Measurements from ENCODE around the gene STK17A.
"Not testable (repeated sequence)": the region's sequence is repeated elsewhere in the genome, so short reads cannot be mapped to it uniquely, and the experiment has no call there.

STK17A gene

GRCh38 chr7:43591558-43592180 lies 8.8 kb downstream of the STK17A start:
- Histone ChIP-seq H3K4me1 (ENCODE audit: insufficient read depth, poor library complexity, severe bottlenecking) (peaks cover 88% of the 10 kb centered on the region), H3K27ac (ENCODE audit: poor library complexity, severe bottlenecking) (peak overlapping the region; percentile 61), H3K4me3 (ENCODE audit: severe bottlenecking) (no peak overlapping the region), H3K27me3 (ENCODE audit: insufficient read depth, poor library complexity, severe bottlenecking) (no peaks in the 10 kb centered on the region), H3K36me3 (ENCODE audit: low read depth) (peaks cover 62% of the 10 kb centered on the region), H3K9me3 (ENCODE audit: severe bottlenecking) (no peaks in the 10 kb centered on the region)
- TF ChIP-seq, protein P1, sequence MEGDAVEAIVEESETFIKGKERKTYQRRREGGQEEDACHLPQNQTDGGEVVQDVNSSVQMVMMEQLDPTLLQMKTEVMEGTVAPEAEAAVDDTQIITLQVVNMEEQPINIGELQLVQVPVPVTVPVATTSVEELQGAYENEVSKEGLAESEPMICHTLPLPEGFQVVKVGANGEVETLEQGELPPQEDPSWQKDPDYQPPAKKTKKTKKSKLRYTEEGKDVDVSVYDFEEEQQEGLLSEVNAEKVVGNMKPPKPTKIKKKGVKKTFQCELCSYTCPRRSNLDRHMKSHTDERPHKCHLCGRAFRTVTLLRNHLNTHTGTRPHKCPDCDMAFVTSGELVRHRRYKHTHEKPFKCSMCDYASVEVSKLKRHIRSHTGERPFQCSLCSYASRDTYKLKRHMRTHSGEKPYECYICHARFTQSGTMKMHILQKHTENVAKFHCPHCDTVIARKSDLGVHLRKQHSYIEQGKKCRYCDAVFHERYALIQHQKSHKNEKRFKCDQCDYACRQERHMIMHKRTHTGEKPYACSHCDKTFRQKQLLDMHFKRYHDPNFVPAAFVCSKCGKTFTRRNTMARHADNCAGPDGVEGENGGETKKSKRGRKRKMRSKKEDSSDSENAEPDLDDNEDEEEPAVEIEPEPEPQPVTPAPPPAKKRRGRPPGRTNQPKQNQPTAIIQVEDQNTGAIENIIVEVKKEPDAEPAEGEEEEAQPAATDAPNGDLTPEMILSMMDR (IDR thresholded peaks at IDR 0.05; ENCODE audit: poor library complexity, severe bottlenecking) = no peak
- ATAC-seq (ENCODE audit: low read depth) (peak; percentile 86), DNase-seq (ENCODE audit: low spot score) (no peak)

DNA sequence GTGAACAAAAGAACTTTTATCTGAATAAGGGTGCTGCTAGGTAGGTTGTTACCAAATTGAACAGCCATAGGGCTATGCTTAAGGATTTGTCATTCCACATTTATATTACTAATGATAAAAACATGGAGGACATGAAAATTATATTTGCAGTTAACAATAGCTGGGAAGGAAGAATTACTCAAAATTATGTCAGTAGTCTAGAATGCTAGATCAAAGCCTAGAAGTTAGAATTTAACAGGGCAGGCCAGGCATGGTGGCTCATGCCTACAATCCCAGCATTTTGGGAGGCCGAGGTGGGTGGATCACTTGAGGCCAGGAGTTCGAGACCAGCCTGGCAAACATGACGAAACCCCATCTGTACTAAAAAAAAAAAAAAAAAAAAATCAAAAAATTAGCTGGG lies 9.4 kb downstream of the STK17A start:
- peak overlapping the region; percentile 61 for H3K27ac ChIP-seq (ENCODE audit: poor library complexity, severe bottlenecking)
- no peaks in the 10 kb centered on the region for H3K9me3 ChIP-seq (ENCODE audit: severe bottlenecking)
- H3K36me3 ChIP-seq (ENCODE audit: low read depth) = peaks cover 64% of the 10 kb centered on the region
- no peak overlapping the region for H3K4me3 ChIP-seq (ENCODE audit: severe bottlenecking)
- ATAC-seq (ENCODE audit: low read depth) (no peak), DNase-seq (ENCODE audit: low spot score) (no peak)
- TF ChIP-seq, protein P1 (IDR thresholded peaks at IDR 0.05; ENCODE audit: poor library complexity, severe bottlenecking) = no peak
- no peaks in the 10 kb centered on the region for H3K27me3 ChIP-seq (ENCODE audit: insufficient read depth, poor library complexity, severe bottlenecking)
- H3K4me1 ChIP-seq (ENCODE audit: insufficient read depth, poor library complexity, severe bottlenecking) = peaks cover 81% of the 10 kb centered on the region

- DNase-seq (ENCODE audit: low spot score) (no peak), ATAC-seq (ENCODE audit: low read depth) (no peak; the same call in 2 of the 3 replicates)
- H3K27ac ChIP-seq (ENCODE audit: poor library complexity, severe bottlenecking) = peak overlapping the region; percentile 61
- peaks cover 64% of the 10 kb centered on the region for H3K36me3 ChIP-seq (ENCODE audit: low read depth)
- H3K27me3 ChIP-seq (ENCODE audit: insufficient read depth, poor library complexity, severe bottlenecking) = no peaks in the 10 kb centered on the region
- no peaks in the 10 kb centered on the region for H3K9me3 ChIP-seq (ENCODE audit: severe bottlenecking)
- H3K4me1 ChIP-seq (ENCODE audit: insufficient read depth, poor library complexity, severe bottlenecking) = peaks cover 74% of the 10 kb centered on the region
- H3K4me3 ChIP-seq (ENCODE audit: severe bottlenecking) = no peak overlapping the region
- TF ChIP-seq, protein P1 (IDR thresholded peaks at IDR 0.05; ENCODE audit: poor library complexity, severe bottlenecking) = no peak
Measured at GRCh38 chr7:43593010-43593409, 10.1 kb downstream of the STK17A start.

DNA sequence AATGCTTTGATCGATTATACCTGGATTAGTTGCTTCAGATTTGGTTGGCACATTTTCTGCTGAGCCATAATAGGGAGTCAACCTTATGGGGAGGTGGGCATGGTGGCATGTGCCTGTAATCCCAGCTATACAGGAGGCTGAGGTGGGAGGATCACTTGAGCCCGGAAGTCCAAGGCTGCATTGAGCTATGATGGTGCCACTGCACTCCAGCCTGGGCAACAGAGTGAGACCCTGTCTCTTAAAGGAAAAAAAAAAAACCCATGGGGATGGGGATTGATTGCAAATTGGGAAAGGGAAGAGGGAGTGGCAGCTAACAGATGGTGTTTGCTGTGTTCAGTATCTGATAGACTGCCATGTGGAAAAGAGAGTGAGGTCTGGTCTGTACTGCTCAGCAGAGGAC lies 11.1 kb downstream of the STK17A start:
- 0 out of 3 replicates have a peak, but pooled peaks have one; percentile 10 for ATAC-seq (ENCODE audit: low read depth)
- no peaks in the 10 kb centered on the region for H3K27me3 ChIP-seq (ENCODE audit: insufficient read depth, poor library complexity, severe bottlenecking)
- peak overlapping the region; percentile 28 for H3K27ac ChIP-seq (ENCODE audit: poor library complexity, severe bottlenecking)

GRCh38 chr7:43596426-43596825 lies 13.5 kb downstream of the STK17A start:
- H3K4me3 ChIP-seq (ENCODE audit: severe bottlenecking); DNase-seq (ENCODE audit: low spot score); H3K9me3 ChIP-seq (ENCODE audit: severe bottlenecking); H3K27me3 ChIP-seq (ENCODE audit: insufficient read depth, poor library complexity, severe bottlenecking); ATAC-seq (ENCODE audit: low read depth): not testable (repeated sequence)
- H3K36me3 ChIP-seq (ENCODE audit: low read depth) = peaks cover 67% of the 10 kb centered on the region
- H3K27ac ChIP-seq (ENCODE audit: poor library complexity, severe bottlenecking) = peak overlapping the region; percentile 28
- peaks cover 43% of the 10 kb centered on the region for H3K4me1 ChIP-seq (ENCODE audit: insufficient read depth, poor library complexity, severe bottlenecking)

More for the DNA sequence above, 11.1 kb downstream of the STK17A start:
- no peaks in the 10 kb centered on the region for H3K9me3 ChIP-seq (ENCODE audit: severe bottlenecking)
- TF ChIP-seq, protein P1 (IDR thresholded peaks at IDR 0.05; ENCODE audit: poor library complexity, severe bottlenecking) = no peak
- DNase-seq (ENCODE audit: low spot score) = no peak
- H3K36me3 ChIP-seq (ENCODE audit: low read depth) = peaks cover 64% of the 10 kb centered on the region
- H3K4me3 ChIP-seq (ENCODE audit: severe bottlenecking) = no peak overlapping the region
- peaks cover 65% of the 10 kb centered on the region for H3K4me1 ChIP-seq (ENCODE audit: insufficient read depth, poor library complexity, severe bottlenecking)

Measured in RWPE2 (cell line).